Astrocyte (in vitro differentiated cells and primary cell): ENCODE data around the gene GLP2R. TPM values are rescaled to one million over a fixed set of nuclear protein-coding genes. Genes with fewer than 3 reads are reported as not detected.

Source experiments
- DNase-seq: peaks from one replicate; pipeline ENCODE4 v3.0.0-alpha.2; 2010; ENCODE audit warnings: low read depth
- FAIRE-seq: peaks from 2 replicates; lab custom pipeline; 2011; peaks lifted over from hg19 to GRCh38; lab: Jason Lieb, UNC
- H2AFZ ChIP-seq: 2 replicates; pipeline ENCODE4 v1.6.0; 2012; ENCODE audit warnings: low read depth, low read length, inconsistent platforms
- H3K27ac ChIP-seq: 2 replicates; pipeline ENCODE4 v1.5.1; 2011; ENCODE audit warnings: low read depth, low read length, inconsistent platforms
- H3K27me3 ChIP-seq: 2 replicates; pipeline ENCODE4 v1.6.0; 2011; ENCODE audit warnings: low read length, inconsistent platforms; ENCODE audit not compliant: insufficient read depth
- H3K36me3 ChIP-seq: 2 replicates; pipeline ENCODE4 v1.5.1; 2011; ENCODE audit warnings: low read length, inconsistent platforms; ENCODE audit not compliant: insufficient read depth
- H3K4me1 ChIP-seq: 2 replicates; pipeline ENCODE4 v1.5.1; 2011; ENCODE audit warnings: low read length, inconsistent platforms; ENCODE audit not compliant: insufficient read depth
- H3K4me2 ChIP-seq: 2 replicates; pipeline ENCODE4 v1.6.0; 2012; ENCODE audit warnings: low read length, inconsistent platforms
- H3K4me3 ChIP-seq: 2 replicates; pipeline ENCODE4 v1.5.1; 2011; ENCODE audit warnings: low read depth, mild to moderate bottlenecking, low read length, inconsistent platforms; ENCODE audit not compliant: insufficient read depth
- H3K79me2 ChIP-seq: 2 replicates; pipeline ENCODE4 v1.6.0; 2012; ENCODE audit warnings: mild to moderate bottlenecking, low read length, inconsistent platforms; ENCODE audit not compliant: insufficient read depth
- H3K9ac ChIP-seq: 2 replicates; pipeline ENCODE4 v1.6.0; 2012; ENCODE audit warnings: mild to moderate bottlenecking, low read length, inconsistent platforms
- H3K9me3 ChIP-seq: 2 replicates; pipeline ENCODE4 v1.5.1; 2012; ENCODE audit warnings: low read depth, mild to moderate bottlenecking, low read length, inconsistent platforms; ENCODE audit not compliant: insufficient read depth
- H4K20me1 ChIP-seq: 2 replicates; pipeline ENCODE4 v1.6.0; 2012; ENCODE audit warnings: low read length, inconsistent platforms; ENCODE audit not compliant: insufficient read depth
- H3K27ac Mint-ChIP-seq: one replicate; pipeline ENCODE4 v1.8.0; 2021; ENCODE audit warnings: mild to moderate bottlenecking, mixed read lengths; ENCODE audit not compliant: unreplicated experiment
- H3K27me3 Mint-ChIP-seq: one replicate; pipeline ENCODE4 v1.8.0; 2021; ENCODE audit warnings: low read depth, mixed read lengths; ENCODE audit not compliant: unreplicated experiment
- H3K36me3 Mint-ChIP-seq: one replicate; pipeline ENCODE4 v1.8.0; 2021; ENCODE audit warnings: low read depth, mixed read lengths; ENCODE audit not compliant: unreplicated experiment
- H3K4me1 Mint-ChIP-seq: one replicate; pipeline ENCODE4 v1.8.0; 2021; ENCODE audit warnings: low read depth, mixed read lengths; ENCODE audit not compliant: unreplicated experiment
- H3K4me3 Mint-ChIP-seq: one replicate; pipeline ENCODE4 v1.8.0; 2021; ENCODE audit warnings: mild to moderate bottlenecking, moderate library complexity, mixed read lengths; ENCODE audit not compliant: unreplicated experiment
- H3K9me3 Mint-ChIP-seq: one replicate; pipeline ENCODE4 v1.8.0; 2021; ENCODE audit warnings: mild to moderate bottlenecking, mixed read lengths; ENCODE audit not compliant: unreplicated experiment
- EZH2 ChIP-seq: IDR thresholded peaks from 2 replicates; pipeline ENCODE4 v1.6.1; 2012; ENCODE audit warnings: mild to moderate bottlenecking, low read length, inconsistent platforms; ENCODE audit not compliant: insufficient read depth
- total RNA-seq: library from RNA; stranded (reverse); gene quantifications from 2 replicates; pipeline ENCODE4 v1.2.1, GENCODE V29; 2021
- TF ChIP-seq, protein P1 (sequence below): IDR thresholded peaks from 2 replicates; pipeline ENCODE4 v1.5.1; 2011; ENCODE audit warnings: low read depth, mild to moderate bottlenecking, inconsistent platforms, low read length, moderate library complexity; ENCODE audit not compliant: insufficient read depth

GLP2R gene
- total RNA-seq, 1 donor from 2014 or later, result 0.41 TPM

DNA sequence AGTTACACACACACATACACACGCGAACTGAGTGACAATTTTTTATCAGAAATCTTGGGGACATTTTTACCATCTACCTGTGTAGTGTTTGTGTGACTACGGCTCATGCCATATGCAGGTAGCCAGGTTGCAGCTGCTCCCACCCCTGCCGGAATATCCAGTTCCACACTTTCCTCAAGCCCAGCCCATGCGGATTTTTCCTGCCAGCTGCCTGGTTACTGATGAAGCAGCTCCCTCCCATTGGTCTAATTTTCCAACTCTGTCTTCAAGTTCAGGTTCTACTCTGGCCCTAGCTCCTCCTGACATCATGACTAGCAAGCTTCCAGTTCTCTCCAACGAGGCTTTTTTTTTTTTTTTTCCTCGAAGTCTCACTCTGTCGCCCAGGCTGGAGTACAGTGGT is 8.6 kb upstream of the GLP2R start:
- FAIRE-seq (no peak), DNase-seq (no peak)
- Histone ChIP-seq H3K36me3 (no peaks in the 10 kb centered on the region), H3K79me2 (no peaks in the 10 kb centered on the region), H2AFZ (no peak overlapping the region), H3K27ac (no peak overlapping the region), H3K4me1 (no peaks in the 10 kb centered on the region), H4K20me1 (no peaks in the 10 kb centered on the region), H3K9me3 (no peaks in the 10 kb centered on the region), H3K4me2 (no peak overlapping the region), H3K27me3 (no peaks in the 10 kb centered on the region), H3K4me3 (no peak overlapping the region), H3K9ac (no peak overlapping the region)
- Mint-ChIP-seq H3K9me3 (peaks cover 2% of the 10 kb centered on the region), H3K27me3 (peaks cover 3% of the 10 kb centered on the region), H3K36me3 (no peaks in the 10 kb centered on the region), H3K4me1 (no peaks in the 10 kb centered on the region), H3K4me3 (no peak overlapping the region), H3K27ac (no peak overlapping the region)
- TF ChIP-seq, protein P1, sequence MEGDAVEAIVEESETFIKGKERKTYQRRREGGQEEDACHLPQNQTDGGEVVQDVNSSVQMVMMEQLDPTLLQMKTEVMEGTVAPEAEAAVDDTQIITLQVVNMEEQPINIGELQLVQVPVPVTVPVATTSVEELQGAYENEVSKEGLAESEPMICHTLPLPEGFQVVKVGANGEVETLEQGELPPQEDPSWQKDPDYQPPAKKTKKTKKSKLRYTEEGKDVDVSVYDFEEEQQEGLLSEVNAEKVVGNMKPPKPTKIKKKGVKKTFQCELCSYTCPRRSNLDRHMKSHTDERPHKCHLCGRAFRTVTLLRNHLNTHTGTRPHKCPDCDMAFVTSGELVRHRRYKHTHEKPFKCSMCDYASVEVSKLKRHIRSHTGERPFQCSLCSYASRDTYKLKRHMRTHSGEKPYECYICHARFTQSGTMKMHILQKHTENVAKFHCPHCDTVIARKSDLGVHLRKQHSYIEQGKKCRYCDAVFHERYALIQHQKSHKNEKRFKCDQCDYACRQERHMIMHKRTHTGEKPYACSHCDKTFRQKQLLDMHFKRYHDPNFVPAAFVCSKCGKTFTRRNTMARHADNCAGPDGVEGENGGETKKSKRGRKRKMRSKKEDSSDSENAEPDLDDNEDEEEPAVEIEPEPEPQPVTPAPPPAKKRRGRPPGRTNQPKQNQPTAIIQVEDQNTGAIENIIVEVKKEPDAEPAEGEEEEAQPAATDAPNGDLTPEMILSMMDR, result no peak
- no peak for TF ChIP-seq EZH2

DNA sequence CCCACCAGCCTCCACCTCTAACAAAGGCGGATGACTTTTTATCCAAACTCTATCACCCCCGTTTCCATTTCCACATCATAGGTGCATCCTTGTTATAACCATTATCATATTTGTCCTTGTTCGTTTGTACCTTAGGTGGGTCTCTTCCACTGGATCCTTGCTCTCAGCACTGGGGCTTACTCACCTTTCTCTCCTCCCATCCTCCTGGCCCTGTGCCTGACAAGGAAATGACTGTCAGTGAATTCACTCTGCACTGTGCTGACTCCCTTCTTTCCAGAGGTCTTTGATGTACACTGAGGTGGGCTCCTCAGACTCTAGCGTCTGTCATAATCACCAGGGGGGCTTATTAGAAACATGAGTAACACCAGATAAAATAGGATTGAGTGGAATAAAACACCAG is 7.0 kb upstream of the GLP2R start:
- Histone ChIP-seq H4K20me1 (no peaks in the 10 kb centered on the region), H3K36me3 (no peaks in the 10 kb centered on the region), H3K4me1 (no peaks in the 10 kb centered on the region), H3K4me3 (no peak overlapping the region), H2AFZ (no peak overlapping the region), H3K9ac (no peak overlapping the region), H3K4me2 (no peak overlapping the region), H3K9me3 (no peaks in the 10 kb centered on the region), H3K27ac (no peak overlapping the region), H3K79me2 (no peaks in the 10 kb centered on the region), H3K27me3 (no peaks in the 10 kb centered on the region)
- no peak overlapping the region for H3K27ac Mint-ChIP-seq
- FAIRE-seq, result no peak
- H3K4me3 Mint-ChIP-seq, result no peak overlapping the region
- H3K9me3 Mint-ChIP-seq, result peaks cover 2% of the 10 kb centered on the region
- TF ChIP-seq, protein P1, result no peak
- TF ChIP-seq EZH2, result no peak
- no peak for DNase-seq
- H3K36me3 Mint-ChIP-seq, result no peaks in the 10 kb centered on the region
- no peaks in the 10 kb centered on the region for H3K4me1 Mint-ChIP-seq
- peaks cover 5% of the 10 kb centered on the region for H3K27me3 Mint-ChIP-seq

DNA sequence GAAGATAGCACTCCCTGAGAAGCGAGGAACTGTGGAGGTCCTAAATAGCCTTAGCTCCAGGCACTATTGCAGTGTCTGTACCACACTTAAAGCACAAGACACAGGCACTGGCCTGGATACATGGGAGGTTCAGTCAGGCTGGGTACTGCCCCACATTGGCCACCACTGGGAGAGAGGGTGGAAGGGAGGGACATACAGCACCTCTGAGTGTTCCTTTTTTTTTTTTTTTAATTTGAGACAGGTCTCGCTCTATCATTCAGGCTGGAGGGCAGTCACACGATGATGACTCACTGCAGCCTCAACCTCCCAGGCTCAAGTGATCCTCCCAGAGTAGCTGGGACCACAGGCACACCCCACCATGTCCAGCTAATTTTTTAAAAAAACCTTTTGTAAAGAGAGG is 5.3 kb upstream of the GLP2R start:
- no peaks in the 10 kb centered on the region for H4K20me1 ChIP-seq
- no peak overlapping the region for H3K27ac ChIP-seq
- DNase-seq (no peak), FAIRE-seq (no peak)
- no peak overlapping the region for H3K4me2 ChIP-seq
- no peaks in the 10 kb centered on the region for H3K79me2 ChIP-seq
- H3K9me3 ChIP-seq, result no peaks in the 10 kb centered on the region
- Mint-ChIP-seq H3K9me3 (peaks cover 2% of the 10 kb centered on the region), H3K27ac (no peak overlapping the region), H3K4me3 (no peak overlapping the region), H3K27me3 (peaks cover 10% of the 10 kb centered on the region), H3K36me3 (no peaks in the 10 kb centered on the region), H3K4me1 (no peaks in the 10 kb centered on the region)
- no peaks in the 10 kb centered on the region for H3K36me3 ChIP-seq
- H3K4me3 ChIP-seq, result no peak overlapping the region
- no peaks in the 10 kb centered on the region for H3K4me1 ChIP-seq
- H3K27me3 ChIP-seq, result peaks cover 2% of the 10 kb centered on the region
- no peak overlapping the region for H2AFZ ChIP-seq
- TF ChIP-seq, protein P1, result no peak
- no peak overlapping the region for H3K9ac ChIP-seq
